Neural crest cell (in vitro differentiated cells): ENCODE results near the gene SLC17A4. TPM values are rescaled to one million over a fixed set of nuclear protein-coding genes. Genes with fewer than 3 reads are reported as not detected.

Experiments used
- DNase-seq: peaks from one replicate; pipeline ENCODE4 v3.0.0; 2021; ENCODE audit warnings: low read depth, mixed read lengths, low spot score
- H3K27ac Mint-ChIP-seq: one replicate; pipeline ENCODE4 v1.8.0; 2021; ENCODE audit warnings: mild to moderate bottlenecking, mixed read lengths; ENCODE audit not compliant: unreplicated experiment
- H3K27me3 Mint-ChIP-seq: 2 replicates; pipeline ENCODE4 v1.8.0; 2021; ENCODE audit warnings: low read depth, mild to moderate bottlenecking, mixed read lengths
- H3K36me3 Mint-ChIP-seq: 2 replicates; pipeline ENCODE4 v1.8.0; 2021; ENCODE audit warnings: low read depth, mild to moderate bottlenecking, mixed read lengths
- H3K4me1 Mint-ChIP-seq: 2 replicates; pipeline ENCODE4 v1.8.0; 2021; ENCODE audit warnings: mixed read lengths
- H3K4me3 Mint-ChIP-seq: one replicate; pipeline ENCODE4 v1.8.0; 2021; ENCODE audit warnings: mild to moderate bottlenecking, mixed read lengths
- H3K9me3 Mint-ChIP-seq: 2 replicates; pipeline ENCODE4 v1.8.0; 2021; ENCODE audit warnings: mixed read lengths
- total RNA-seq: library from RNA; stranded (reverse); gene quantifications from 2 replicates; pipeline ENCODE4 v1.2.1, GENCODE V29; 2021
- TF ChIP-seq, protein P1 (sequence below): fragments of 200-600 bp; sonication (generic); conservative IDR thresholded peaks from 2 replicates; pipeline ENCODE4 v1.5.0; 2021; ENCODE audit warnings: antibody characterized with exemption, mild to moderate bottlenecking

Gene SLC17A4
- total RNA-seq, 1 donor from 2014 or later, result not detected

DNA sequence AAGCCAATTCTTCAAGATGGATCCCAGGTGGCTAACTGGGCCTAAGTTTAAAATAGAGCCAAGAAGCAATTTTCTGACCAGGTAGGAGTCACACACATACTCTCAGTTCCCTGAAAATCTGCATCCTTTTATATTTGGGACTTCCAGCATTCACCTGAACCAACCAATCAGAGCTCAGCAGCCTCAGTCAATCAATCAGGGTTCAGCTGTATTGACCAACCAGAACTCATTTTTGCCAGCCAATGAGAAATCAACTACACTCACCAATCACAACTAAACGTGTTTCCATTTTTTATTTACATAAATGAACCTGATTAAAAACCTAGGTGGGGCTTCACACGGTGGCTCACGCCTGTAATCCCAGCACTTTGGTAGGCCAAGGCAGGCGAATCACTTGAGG is 37.5 kb downstream of the SLC17A4 start:
- Mint-ChIP-seq H3K27ac (no peak overlapping the region), H3K9me3 (peaks cover 3% of the 10 kb centered on the region), H3K36me3 (no peaks in the 10 kb centered on the region), H3K27me3 (no peaks in the 10 kb centered on the region), H3K4me1 (no peaks in the 10 kb centered on the region), H3K4me3 (no peak overlapping the region)
- DNase-seq, result no peak
- TF ChIP-seq, protein P1, sequence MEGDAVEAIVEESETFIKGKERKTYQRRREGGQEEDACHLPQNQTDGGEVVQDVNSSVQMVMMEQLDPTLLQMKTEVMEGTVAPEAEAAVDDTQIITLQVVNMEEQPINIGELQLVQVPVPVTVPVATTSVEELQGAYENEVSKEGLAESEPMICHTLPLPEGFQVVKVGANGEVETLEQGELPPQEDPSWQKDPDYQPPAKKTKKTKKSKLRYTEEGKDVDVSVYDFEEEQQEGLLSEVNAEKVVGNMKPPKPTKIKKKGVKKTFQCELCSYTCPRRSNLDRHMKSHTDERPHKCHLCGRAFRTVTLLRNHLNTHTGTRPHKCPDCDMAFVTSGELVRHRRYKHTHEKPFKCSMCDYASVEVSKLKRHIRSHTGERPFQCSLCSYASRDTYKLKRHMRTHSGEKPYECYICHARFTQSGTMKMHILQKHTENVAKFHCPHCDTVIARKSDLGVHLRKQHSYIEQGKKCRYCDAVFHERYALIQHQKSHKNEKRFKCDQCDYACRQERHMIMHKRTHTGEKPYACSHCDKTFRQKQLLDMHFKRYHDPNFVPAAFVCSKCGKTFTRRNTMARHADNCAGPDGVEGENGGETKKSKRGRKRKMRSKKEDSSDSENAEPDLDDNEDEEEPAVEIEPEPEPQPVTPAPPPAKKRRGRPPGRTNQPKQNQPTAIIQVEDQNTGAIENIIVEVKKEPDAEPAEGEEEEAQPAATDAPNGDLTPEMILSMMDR, result no peak

DNA sequence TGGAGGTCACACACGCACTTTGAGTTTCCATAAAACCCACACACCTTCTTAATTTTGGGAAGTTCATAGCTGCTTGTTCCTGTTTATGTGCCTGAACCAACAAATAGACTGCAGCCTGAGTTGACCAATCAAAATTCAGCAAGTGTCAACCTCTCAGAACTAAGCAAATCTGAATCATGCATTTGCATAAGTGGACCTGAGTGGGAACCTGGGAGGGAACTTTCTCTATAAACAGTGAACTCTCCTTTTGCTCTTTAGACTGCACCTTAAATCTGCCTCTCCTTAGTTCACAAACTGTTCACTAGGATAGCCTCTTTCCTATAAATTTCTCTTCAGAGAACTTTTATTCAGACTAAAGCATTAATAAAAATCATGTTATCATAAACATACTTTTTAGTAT is 39.4 kb downstream of the SLC17A4 start:
- no peaks in the 10 kb centered on the region for H3K27me3 Mint-ChIP-seq
- DNase-seq, result no peak
- TF ChIP-seq, protein P1, result no peak
- H3K9me3 Mint-ChIP-seq, result peaks cover 3% of the 10 kb centered on the region
- H3K4me3 Mint-ChIP-seq, result no peak overlapping the region
- H3K4me1 Mint-ChIP-seq, result no peaks in the 10 kb centered on the region
- no peak overlapping the region for H3K27ac Mint-ChIP-seq
- H3K36me3 Mint-ChIP-seq, result no peaks in the 10 kb centered on the region

DNA sequence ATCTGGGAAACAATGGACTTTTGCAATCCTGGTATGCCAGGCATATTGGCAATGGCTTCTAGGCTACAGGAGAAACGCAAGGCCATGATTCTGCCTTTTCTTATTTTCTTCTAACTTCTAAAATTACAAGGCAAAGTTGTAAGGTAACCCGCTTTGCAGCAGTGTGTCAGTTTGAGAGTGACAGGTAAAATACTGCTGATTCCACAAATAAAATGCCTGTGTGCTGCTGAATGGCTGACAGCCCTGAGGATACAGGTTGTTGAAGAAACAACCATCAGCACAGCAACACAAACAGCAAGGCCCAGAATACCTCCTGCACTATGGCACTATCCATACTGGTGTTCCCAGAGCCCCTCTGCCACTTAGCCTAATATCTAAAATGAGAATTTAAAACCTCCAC is 40.2 kb downstream of the SLC17A4 start:
- DNase-seq, result no peak
- Mint-ChIP-seq H3K4me3 (no peak overlapping the region), H3K9me3 (peaks cover 3% of the 10 kb centered on the region), H3K36me3 (no peaks in the 10 kb centered on the region), H3K4me1 (no peaks in the 10 kb centered on the region), H3K27ac (no peak overlapping the region), H3K27me3 (no peaks in the 10 kb centered on the region)
- TF ChIP-seq, protein P1, result no peak

DNA sequence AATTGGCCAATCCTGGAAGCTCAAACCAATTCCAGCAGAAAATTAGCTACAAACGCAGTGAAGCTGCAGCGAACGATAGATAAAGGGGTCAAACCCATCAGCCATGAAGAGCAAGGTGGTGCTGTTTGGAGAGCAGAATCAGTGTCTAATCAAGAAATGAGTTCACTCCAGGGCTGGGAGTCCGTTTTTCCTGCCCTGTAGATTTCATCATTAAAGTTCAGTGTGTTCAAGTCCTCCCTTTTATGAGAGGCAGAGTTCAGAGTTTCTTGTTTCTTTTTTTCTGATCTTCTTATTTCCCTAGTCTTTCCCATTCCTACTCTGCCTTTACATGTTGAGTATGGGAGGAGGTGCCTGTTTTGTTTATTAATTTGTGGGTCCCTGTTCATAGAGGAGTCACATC is 46.9 kb downstream of the SLC17A4 start:
- no peaks in the 10 kb centered on the region for H3K9me3 Mint-ChIP-seq
- no peak overlapping the region for H3K27ac Mint-ChIP-seq
- no peaks in the 10 kb centered on the region for H3K27me3 Mint-ChIP-seq
- DNase-seq, result no peak
- H3K4me3 Mint-ChIP-seq, result no peak overlapping the region
- H3K36me3 Mint-ChIP-seq, result no peaks in the 10 kb centered on the region
- H3K4me1 Mint-ChIP-seq, result no peaks in the 10 kb centered on the region
- TF ChIP-seq, protein P1, result no peak

DNA sequence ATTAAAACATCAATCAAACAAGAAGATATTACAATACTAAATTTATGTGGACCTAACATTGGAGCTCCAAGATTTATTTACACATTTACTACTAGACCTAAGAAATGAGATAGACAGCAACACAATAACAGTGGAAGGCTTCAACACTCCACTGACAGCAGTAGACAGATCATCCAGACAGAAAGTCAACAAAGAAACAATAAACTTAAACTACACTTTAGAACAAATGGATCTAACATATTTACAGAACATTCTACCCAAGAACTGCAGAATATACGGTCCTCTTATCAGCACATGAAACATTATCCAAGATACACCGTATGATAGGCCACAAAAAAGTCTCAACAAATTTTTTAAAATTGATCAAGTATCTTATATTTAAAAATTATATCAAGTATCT is 50.3 kb downstream of the SLC17A4 start:
- H3K4me3 Mint-ChIP-seq, result no peak overlapping the region
- no peaks in the 10 kb centered on the region for H3K4me1 Mint-ChIP-seq
- H3K27ac Mint-ChIP-seq, result no peak overlapping the region
- TF ChIP-seq, protein P1, result no peak
- no peak for DNase-seq
- H3K27me3 Mint-ChIP-seq, result no peaks in the 10 kb centered on the region
- H3K9me3 Mint-ChIP-seq, result peaks cover 2% of the 10 kb centered on the region
- H3K36me3 Mint-ChIP-seq, result no peaks in the 10 kb centered on the region

DNA sequence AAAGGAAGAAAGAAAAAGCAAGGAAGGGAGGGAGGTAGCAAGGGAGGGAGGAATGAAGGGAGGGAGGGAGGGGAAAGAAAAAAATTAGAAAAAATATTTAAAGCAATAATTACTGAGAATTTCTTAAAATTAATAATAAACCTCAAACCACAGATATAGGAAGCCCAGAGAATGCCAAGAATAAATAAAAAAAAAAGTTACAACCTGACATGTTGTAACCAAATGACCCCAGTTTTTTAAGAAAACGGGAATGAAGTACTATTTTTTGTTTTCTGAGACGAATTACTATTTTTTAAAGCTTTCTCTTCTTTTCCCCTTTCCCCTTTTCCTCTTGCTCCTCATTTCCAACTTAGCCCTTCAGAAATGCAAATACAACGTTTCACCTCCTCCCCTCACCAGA is 60.7 kb downstream of the SLC17A4 start:
- no peak for DNase-seq
- no peak overlapping the region for H3K4me3 Mint-ChIP-seq
- no peak overlapping the region for H3K27ac Mint-ChIP-seq
- no peaks in the 10 kb centered on the region for H3K4me1 Mint-ChIP-seq
- TF ChIP-seq, protein P1, result no peak
- H3K36me3 Mint-ChIP-seq, result no peaks in the 10 kb centered on the region
- no peaks in the 10 kb centered on the region for H3K27me3 Mint-ChIP-seq
- no peaks in the 10 kb centered on the region for H3K9me3 Mint-ChIP-seq
